Right atrium auricular region (tissue), 2 donors: ENCODE measurements around the gene WDR20. TPM values are rescaled to one million over a fixed set of nuclear protein-coding genes. Genes with fewer than 3 reads are reported as not detected.

ENCODE experiments used
- DNase-seq: peaks from one replicate; pipeline ENCODE4 v3.0.0-alpha.2; 2019; ENCODE audit warnings: low spot score
- H3K27ac ChIP-seq, 2 donors: fragments of 200-600 bp; sonication (generic); 1 replicate in 1 of 2; 2 replicates in 1 of 2; pipeline ENCODE4 v1.5.1; 2016 to 2019
- H3K27me3 ChIP-seq, 2 donors: fragments of 200-600 bp; sonication (generic); one replicate each; pipeline versions ENCODE4 v1.5.1 to v1.6.0; 2017 to 2019
- H3K36me3 ChIP-seq: fragments of 200-600 bp; sonication (generic); one replicate; pipeline ENCODE4 v1.5.1; 2016
- H3K4me1 ChIP-seq, 2 donors: fragments of 200-600 bp; sonication (generic); one replicate each; pipeline versions ENCODE4 v1.5.1 to v1.6.0; 2017 to 2019
- H3K4me3 ChIP-seq, 2 donors: fragments of 200-600 bp; sonication (generic); 1 replicate in 1 of 2; 2 replicates in 1 of 2; pipeline ENCODE4 v1.5.1; 2017 to 2019; ENCODE audit warnings: mild to moderate bottlenecking in 1 of 2, moderate library complexity in 1 of 2
- H3K9me3 ChIP-seq, 2 donors: fragments of 200-600 bp; sonication (generic); one replicate each; pipeline ENCODE4 v1.5.1; 2019
- CTCF ChIP-seq, 2 donors: fragments of 200-600 bp; sonication (generic); IDR thresholded peaks; one replicate each; pipeline ENCODE4 v1.5.1; 2019; ENCODE audit warnings: antibody characterized with exemption in 2 of 2
- total RNA-seq, 2 donors: library from RNA; depleted of rRNA; stranded (reverse); fragments of >200 nt; gene quantifications; one replicate each; pipeline ENCODE4 v1.1.0, GENCODE V29; 2016

WDR20 gene
- 10 to 100 TPM; 16.0 to 20.1 TPM for total RNA-seq

DNA sequence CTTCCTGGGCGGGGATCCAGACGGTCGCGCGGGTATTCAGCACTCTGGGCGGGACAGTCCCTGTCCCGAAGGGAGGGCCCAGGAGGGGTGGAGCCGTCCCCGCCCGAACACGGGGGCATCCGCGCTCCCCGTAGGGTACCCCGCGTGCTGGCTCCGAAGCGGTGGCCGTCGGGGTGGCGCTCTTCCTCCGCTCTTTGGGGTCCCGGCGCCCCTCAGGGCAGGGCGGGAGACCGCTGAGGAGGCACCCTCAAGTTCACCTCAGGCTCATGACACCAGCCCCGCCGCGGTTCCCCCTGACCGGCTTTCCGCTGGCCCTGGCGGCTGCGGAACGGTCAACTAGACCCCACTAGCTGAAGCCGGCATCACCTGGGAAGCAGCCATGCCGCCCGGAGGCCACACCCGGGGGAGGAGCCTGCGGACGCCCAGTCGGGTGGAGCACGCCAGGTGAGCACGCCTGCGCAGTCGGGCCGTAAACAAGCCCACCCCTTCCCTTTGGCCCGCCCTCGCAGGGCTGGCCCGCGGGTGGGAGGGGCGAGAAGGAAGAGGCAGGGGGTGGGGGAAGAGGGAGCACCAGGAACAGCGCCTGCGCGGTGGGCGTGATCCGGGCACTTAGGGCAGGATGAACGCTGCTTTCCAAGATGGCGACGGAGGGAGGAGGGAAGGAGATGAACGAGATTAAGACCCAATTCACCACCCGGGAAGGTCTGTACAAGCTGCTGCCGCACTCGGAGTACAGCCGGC is at the start of gene WDR20:
WDR20 (plus strand) TSS at position 612 of the 741 bp plus-strand sequence; CDS start at position 639, 27 bp downstream.
- Histone ChIP-seq H3K4me3 (peak within 1 kb of the TSS; percentile 80 to 91), H3K27me3 (no peaks in the 10 kb centered on the region), H3K36me3 (no peaks in the 10 kb centered on the region), H3K27ac (peak within 1 kb of the TSS; percentile 88 to 95), H3K4me1 (peaks cover 0 to 23% of the 10 kb centered on the region in 2 donors), H3K9me3 (no peaks in the 10 kb centered on the region)
- no peak for TF ChIP-seq CTCF (IDR thresholded peaks at IDR 0.05)
- peak; percentile 96 for DNase-seq

GRCh38 chr14:102090713-102091112 is 49.0 kb upstream of the WDR20 start:
- no peak for TF ChIP-seq CTCF (IDR thresholded peaks at IDR 0.05)
- Histone ChIP-seq H3K4me3 (no peak overlapping the region), H3K27ac (no peak overlapping the region), H3K27me3 (no peaks in the 10 kb centered on the region), H3K9me3 (no peaks in the 10 kb centered on the region), H3K36me3 (no peaks in the 10 kb centered on the region), H3K4me1 (peaks cover 0 to 13% of the 10 kb centered on the region in 2 donors)
- no peak for DNase-seq

DNA sequence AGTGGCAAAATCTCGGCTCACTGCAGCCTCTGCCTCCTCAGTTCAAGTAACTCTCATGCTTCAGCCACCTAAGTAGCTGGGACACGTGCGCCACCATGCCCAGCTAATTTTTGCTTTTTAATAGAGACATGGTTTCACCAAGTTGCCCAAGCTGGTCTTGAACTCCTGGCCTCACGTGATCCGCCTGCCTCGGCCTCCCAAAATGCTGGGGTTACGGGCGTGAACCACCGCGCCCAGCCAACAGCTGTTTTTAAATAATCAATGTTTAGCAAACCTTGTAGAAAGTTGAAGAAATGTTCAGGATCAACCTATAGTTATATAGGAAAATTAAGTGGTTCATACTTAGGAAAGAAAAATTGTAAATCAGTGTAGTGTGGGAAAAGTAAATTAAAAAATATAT is 46.9 kb upstream of the WDR20 start:
- no peak for DNase-seq
- H3K27ac ChIP-seq, result no peak overlapping the region
- H3K27me3 ChIP-seq, result no peaks in the 10 kb centered on the region
- TF ChIP-seq CTCF (IDR thresholded peaks at IDR 0.05), result no peak
- H3K9me3 ChIP-seq, result no peaks in the 10 kb centered on the region
- H3K36me3 ChIP-seq, result no peaks in the 10 kb centered on the region
- H3K4me1 ChIP-seq, result peaks cover 0 to 13% of the 10 kb centered on the region in 2 donors
- no peak overlapping the region for H3K4me3 ChIP-seq

DNA sequence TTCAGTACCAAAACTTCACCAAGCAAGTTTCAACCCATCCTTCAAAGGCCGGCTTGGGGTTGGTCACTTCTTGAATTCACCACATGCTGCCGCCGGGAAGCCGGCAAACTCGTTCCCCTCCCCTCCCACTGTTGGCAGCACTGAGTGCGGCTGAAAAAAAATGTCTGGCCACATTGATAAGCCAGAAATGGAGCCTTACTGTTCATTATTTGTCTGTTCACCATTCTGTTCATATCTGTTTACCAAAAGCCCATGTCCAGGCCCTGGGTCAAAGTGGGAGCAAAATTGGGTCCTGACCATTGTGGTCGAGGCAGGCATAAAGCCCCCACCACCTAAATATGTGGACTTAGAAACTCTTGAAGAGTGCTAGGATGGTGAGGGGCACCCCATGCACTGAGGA is 45.6 kb upstream of the WDR20 start:
- peaks cover 0 to 4% of the 10 kb centered on the region in 2 donors for H3K4me1 ChIP-seq
- no peak overlapping the region for H3K27ac ChIP-seq
- H3K9me3 ChIP-seq, result no peaks in the 10 kb centered on the region
- H3K4me3 ChIP-seq, result no peak overlapping the region
- no peaks in the 10 kb centered on the region for H3K27me3 ChIP-seq
- no peak for TF ChIP-seq CTCF (IDR thresholded peaks at IDR 0.05)
- no peak for DNase-seq
- H3K36me3 ChIP-seq, result no peaks in the 10 kb centered on the region

DNA sequence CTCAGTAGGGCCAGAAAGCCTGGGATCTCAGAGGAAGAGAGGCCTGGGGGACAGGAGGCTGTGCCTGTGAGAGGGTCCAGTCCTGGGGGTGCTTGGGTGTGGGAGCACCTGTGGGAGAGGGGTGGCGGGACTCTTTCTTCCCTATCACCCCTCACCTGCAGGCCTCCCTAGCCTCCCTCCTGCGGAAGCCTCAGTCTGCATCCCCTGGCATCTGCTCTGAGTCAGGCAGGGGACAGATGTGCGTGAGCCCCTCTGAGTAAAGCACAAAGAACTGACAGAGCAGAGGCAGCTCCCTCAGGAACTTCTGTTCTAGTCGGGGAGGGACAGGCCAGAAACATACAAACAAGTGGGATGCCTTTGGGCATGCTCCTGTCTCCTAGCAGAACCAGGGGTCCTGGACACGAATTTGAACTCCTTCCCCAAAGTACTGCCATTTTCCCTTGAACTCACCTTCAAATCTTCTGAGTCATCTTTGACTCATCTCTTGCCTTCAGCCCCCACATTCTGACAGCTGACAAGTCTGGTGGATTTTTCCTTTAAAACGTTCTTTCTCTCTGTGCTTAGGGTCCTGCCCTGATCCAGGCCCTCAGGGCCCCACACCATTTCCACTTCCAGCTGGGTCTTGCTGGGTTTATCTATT is 44.3 kb upstream of the WDR20 start:
- H3K4me3 ChIP-seq, result no peak overlapping the region
- no peaks in the 10 kb centered on the region for H3K36me3 ChIP-seq
- no peak overlapping the region for H3K27ac ChIP-seq
- H3K27me3 ChIP-seq, result no peaks in the 10 kb centered on the region
- no peak for DNase-seq
- no peak for TF ChIP-seq CTCF (IDR thresholded peaks at IDR 0.05)
- no peaks in the 10 kb centered on the region for H3K9me3 ChIP-seq
- H3K4me1 ChIP-seq, result peaks cover 0 to 4% of the 10 kb centered on the region in 2 donors
